B cell (primary cell): Measurements from ENCODE around the gene TMEM213.

Source experiments
- CTCF ChIP-seq: fragments of 200-600 bp; IDR thresholded peaks from one replicate; pipeline ENCODE4 v1.8.0; 2022; ENCODE audit warnings: antibody characterized with exemption, mild to moderate bottlenecking
- EZH2 ChIP-seq: IDR thresholded peaks from 2 replicates; pipeline ENCODE4 v1.6.1; 2012; ENCODE audit warnings: borderline replicate concordance, low read depth, mild to moderate bottlenecking, moderate library complexity, low read length; ENCODE audit not compliant: insufficient read depth, poor library complexity, severe bottlenecking

- TF ChIP-seq CTCF: no peak
- TF ChIP-seq EZH2: no peak
These were observed 71.6 kb downstream of the TMEM213 start for GRCh38 chr7:138869353-138869752.
